GM12872 (cell line): ENCODE data around the gene ANKS3.

Source experiments
- CTCF ChIP-seq: IDR thresholded peaks from 3 replicates; pipeline ENCODE4 v1.5.1; 2011; ENCODE audit warnings: low read depth, mild to moderate bottlenecking, low read length, moderate library complexity; ENCODE audit not compliant: insufficient read depth

The ANKS3 gene

DNA sequence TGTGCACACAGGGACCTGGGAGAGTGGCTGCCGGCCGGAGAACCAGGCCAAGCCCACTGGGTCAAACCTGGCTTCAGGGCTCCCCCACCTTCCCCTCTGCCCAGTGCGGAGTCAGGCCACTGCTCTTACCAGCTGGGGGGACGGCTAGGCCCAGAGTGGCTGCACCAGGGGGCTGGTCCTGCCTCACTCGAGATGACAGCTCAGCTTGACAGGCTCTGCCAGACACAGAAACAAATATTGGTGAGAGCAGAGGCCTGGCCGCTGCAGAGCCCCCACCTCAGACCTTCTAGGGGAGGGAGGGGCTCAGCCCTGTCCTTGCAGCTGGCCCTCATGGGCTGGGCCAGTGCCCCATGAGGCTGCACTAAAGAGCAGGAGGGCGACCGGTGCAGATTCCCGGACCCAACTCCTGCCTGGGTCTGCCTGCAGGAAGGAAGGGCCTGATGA, 36.2 kb downstream of the ANKS3 start:
- no peak for TF ChIP-seq CTCF

- no peak for TF ChIP-seq CTCF
These were observed 36.9 kb downstream of the ANKS3 start for GRCh38 chr16:4696905-4697847.

- TF ChIP-seq CTCF = no peak
These were observed 37.7 kb downstream of the ANKS3 start for GRCh38 chr16:4696172-4696904.

DNA sequence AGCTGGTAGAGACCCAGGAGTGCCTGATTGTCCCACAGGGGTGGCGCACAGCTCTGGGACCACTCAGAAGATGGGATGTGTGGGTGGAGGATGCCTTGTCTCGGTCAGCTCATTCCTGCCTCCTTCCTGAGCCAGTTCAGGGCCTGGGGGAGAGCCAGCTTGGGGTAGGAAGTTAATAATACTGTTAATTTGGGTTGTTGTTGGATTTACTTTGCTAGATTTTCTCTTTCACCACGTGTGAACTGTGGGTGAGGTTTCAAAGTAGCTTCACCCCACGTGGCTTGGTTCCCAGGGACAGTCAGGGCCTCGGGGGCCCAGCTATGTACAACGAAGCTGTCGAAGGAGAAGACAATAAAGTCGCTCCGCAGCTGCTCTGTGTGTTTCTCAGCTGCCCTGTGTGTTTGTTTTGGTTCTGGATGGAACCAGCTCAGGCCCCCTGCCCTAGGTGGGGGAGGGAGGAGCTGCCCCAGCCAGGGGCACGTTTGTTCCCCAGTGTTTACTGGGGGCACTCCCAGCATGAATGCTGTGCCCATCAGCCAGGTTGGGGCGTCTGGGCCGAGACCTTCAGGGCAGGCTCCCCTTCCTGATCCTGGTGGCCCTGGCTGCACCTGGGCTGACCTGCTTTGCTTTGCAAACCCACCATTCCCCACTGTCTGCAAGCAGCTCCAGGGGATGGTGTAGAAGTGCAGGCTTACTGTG, 38.4 kb downstream of the ANKS3 start:
- TF ChIP-seq CTCF = no peak

DNA sequence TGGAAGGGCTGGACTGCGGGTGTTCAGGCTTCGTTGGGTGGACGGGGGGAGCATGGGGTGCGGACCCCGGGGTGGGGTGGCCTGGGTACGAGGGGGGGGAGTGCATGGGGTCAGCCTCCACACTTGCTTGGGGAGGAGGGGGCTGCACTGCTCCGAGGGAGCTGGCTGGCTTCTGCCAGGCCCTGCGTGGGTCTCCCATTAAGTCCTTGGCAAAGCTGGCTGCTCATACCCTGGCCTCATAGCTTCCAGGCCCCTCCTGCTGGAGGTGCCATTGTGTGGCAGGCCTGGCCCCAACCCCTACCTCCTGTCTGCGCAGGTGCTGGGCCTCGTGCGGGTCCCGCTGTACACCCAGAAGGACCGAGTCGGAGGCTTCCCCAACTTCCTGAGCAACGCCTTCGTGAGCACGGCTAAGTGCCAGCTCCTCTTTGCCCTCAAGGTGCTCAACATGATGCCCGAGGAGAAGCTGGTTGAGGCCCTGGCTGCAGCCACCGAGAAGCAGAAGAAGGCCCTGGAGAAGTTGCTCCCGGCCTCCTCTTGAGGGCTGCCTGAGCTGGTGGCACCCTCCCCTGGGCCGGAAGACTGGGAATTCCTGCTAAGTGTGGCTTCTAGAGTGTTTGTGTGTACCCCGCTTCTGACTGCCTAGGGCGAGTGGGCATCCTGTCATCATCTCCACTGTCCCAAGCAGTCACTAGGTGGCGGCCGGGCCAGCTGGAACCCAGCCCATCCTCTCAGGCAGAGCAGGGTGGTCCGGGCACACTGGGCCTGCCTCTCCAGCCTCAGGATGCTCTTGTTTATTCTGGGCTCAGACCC, 39.2 kb downstream of the ANKS3 start:
- TF ChIP-seq CTCF = no peak

DNA sequence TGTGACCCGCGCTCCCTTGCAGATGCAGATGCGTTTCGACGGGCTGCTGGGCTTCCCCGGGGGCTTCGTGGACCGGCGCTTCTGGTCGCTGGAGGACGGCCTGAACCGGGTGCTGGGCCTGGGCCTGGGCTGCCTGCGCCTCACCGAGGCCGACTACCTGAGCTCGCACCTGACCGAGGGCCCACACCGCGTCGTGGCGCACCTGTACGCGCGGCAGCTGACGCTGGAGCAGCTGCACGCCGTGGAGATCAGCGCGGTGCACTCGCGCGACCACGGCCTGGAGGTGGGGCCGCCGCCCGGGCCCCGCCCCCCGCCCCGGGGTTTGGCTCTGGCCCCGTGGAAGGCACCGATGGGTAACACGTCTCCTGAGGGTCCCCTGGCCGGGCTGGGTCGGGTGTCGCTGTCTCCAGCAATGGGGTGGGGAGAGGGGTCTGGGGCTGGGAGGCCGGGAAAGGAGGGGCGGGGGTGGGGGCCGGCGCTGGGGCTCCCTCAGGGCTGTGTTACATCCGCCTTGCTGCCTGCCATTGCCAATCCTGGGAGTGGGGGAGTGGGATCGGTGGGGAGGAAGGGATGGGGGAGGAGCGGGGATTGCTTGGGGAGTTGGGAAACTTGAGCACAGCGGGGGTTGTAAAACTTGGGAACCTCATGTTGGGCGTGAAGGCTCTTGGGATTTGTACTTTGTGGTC, 40.0 kb downstream of the ANKS3 start:
- TF ChIP-seq CTCF = no peak
